ENCODE measurements around the gene PML. TPM values are rescaled to one million over a fixed set of nuclear protein-coding genes. Genes with fewer than 3 reads are reported as not detected.

The PML gene
- total and polyA plus RNA-seq, 9 of the 15 experiments (the other 6 are each of a cell fraction or from before 2014, with no cell fraction given) = 5.0 to 50.7 (median 10.1) TPM

GRCh38 chr15:73955326-73955725 is 39.2 kb upstream of the PML start:
- ChIA-PET POLR2A (interaction anchor here (0.6 kb wide), 2 partner anchors 25 to 67 kb away, joined by 3 read pairs; no protein-coding TSS in a partner anchor), CTCF (ENCODE audit: low intra/inter-chr PET ratio) (no interaction called here)
- Histone ChIP-seq H4K20me1 (replicated peaks; ENCODE audit: control insufficient read depth, insufficient read depth, low read length) (peaks cover 12% of the 10 kb centered on the region; the same call in 1 of the 2 replicates), H3K9me3 (replicated peaks; ENCODE audit: control insufficient read depth, insufficient read depth, low read depth, low read length) (no peaks in the 10 kb centered on the region), H3K27me3 (ENCODE audit: control insufficient read depth in 2 of 2, insufficient read depth in 2 of 2, low read length in 2 of 2) (peaks cover 6 to 53% of the 10 kb centered on the region in 2 experiments; a peak in 4 of 5 replicates), H3K9me1 (ENCODE audit: control insufficient read depth, insufficient read depth, low read length) (peaks cover 2% of the 10 kb centered on the region), H3K79me2 (ENCODE audit: control insufficient read depth, insufficient read depth, low read length) (no peaks in the 10 kb centered on the region), H3K9ac (ENCODE audit: insufficient read depth in 1 of 2, low read depth in 2 of 2, low read length in 2 of 2) (no peak overlapping the region), H3K36me3 (ENCODE audit: control insufficient read depth, insufficient read depth, low read length) (no peaks in the 10 kb centered on the region), H3K27ac (ENCODE audit: extremely low read depth, low read depth, low read length) (no peak overlapping the region), H3K4me2 (ENCODE audit: insufficient read depth, low read length) (no peak overlapping the region), H3K4me3 (no peak overlapping the region), H2AFZ (ENCODE audit: low read depth, low read length) (no peak overlapping the region), H3K4me1 (replicated peaks in 1 of 2; ENCODE audit: control insufficient read depth in 2 of 2, insufficient read depth in 2 of 2, low read length in 2 of 2) (peaks cover 0 to 23% of the 10 kb centered on the region in 2 experiments; a peak in 1 of 5 replicates)
- 2% methylated on average over 4 of the region's 4 CpGs for WGBS (ENCODE audit: insufficient coverage, low coverage, missing lambda C conversion rate)
- ATAC-seq = no peak
- TF ChIP-seq CREM (IDR thresholded peaks at IDR 0.05; ENCODE audit: low read depth) (no peak), KAT7 (CRISPR knock-in tag; IDR thresholded peaks at IDR 0.05; ENCODE audit: borderline replicate concordance) (no peak), BCLAF1 (IDR thresholded peaks at IDR 0.05; ENCODE audit: borderline replicate concordance in 1 of 2, control insufficient read depth in 1 of 2, low read depth in 2 of 2, low read length in 1 of 2) (no peak), SMAD2 (IDR thresholded peaks at IDR 0.05; ENCODE audit: low read depth, low read length) (no peak), TRIM24 (IDR thresholded peaks at IDR 0.05) (no peak), ZNF644 (tag; IDR thresholded peaks at IDR 0.05; ENCODE audit: low read depth) (no peak), PHF21A (IDR thresholded peaks at IDR 0.05; ENCODE audit: borderline replicate concordance, low read depth) (no peak), ZNF175 (CRISPR knock-in tag; IDR thresholded peaks at IDR 0.05; ENCODE audit: low read depth) (no peak), ZNF589 (CRISPR knock-in tag; IDR thresholded peaks at IDR 0.05; ENCODE audit: low read depth) (no peak), PHB2 (IDR thresholded peaks at IDR 0.05; ENCODE audit: low read depth) (no peak), NR2F6 (CRISPR knock-in tag; IDR thresholded peaks at IDR 0.05) (no peak), BRCA1 (IDR thresholded peaks at IDR 0.05) (no peak), BRCA1 (CRISPR knock-in tag; IDR thresholded peaks at IDR 0.05) (no peak), RBFOX2 (IDR thresholded peaks at IDR 0.05; ENCODE audit: low read depth, low read length) (no peak), SMC3 (conservative IDR thresholded peaks at IDR 0.05; ENCODE audit: insufficient read depth, low read depth, low read length) (no peak)
- no peak for DNase-seq (ENCODE audit: extremely low read depth in 1 of 4, low spot score in 3 of 4)
- FAIRE-seq = no peak
- no TSS peak for BruUV-seq (replicated peaks)
- in situ Hi-C loops (cut with MboI) (loop anchor here (10.0 to 25.0 kb wide), 2 partner anchors 369 to 1332 kb away; partner anchors contain the start of gene GOLGA6D), intact Hi-C loops (cut with micrococcal nuclease) (no loop called here)

Measured in K562 (cell line).